Ureter (tissue), 1 donor: ENCODE measurements around the gene APBA3. TPM values are rescaled to one million over a fixed set of nuclear protein-coding genes. Genes with fewer than 3 reads are reported as not detected.

ENCODE experiments used
- DNase-seq: peaks from one replicate; pipeline ENCODE4 v3.0.0-alpha.2; 2020; ENCODE audit warnings: low spot score
- total RNA-seq: library from RNA; stranded (reverse); gene quantifications from one replicate; pipeline ENCODE4 v1.2.4, GENCODE V29; 2023
- donor health status: DM: yes; HTN: yes; CAD: no.

The APBA3 gene
- total RNA-seq, 1 donor from 2014 or later = 15.6 TPM

- no peak for DNase-seq
Observed at GRCh38 chr19:3748965-3749364, 12.5 kb downstream of the APBA3 start.

- DNase-seq = no peak
Observed at GRCh38 chr19:3746371-3747056, 15.0 kb downstream of the APBA3 start.

DNA sequence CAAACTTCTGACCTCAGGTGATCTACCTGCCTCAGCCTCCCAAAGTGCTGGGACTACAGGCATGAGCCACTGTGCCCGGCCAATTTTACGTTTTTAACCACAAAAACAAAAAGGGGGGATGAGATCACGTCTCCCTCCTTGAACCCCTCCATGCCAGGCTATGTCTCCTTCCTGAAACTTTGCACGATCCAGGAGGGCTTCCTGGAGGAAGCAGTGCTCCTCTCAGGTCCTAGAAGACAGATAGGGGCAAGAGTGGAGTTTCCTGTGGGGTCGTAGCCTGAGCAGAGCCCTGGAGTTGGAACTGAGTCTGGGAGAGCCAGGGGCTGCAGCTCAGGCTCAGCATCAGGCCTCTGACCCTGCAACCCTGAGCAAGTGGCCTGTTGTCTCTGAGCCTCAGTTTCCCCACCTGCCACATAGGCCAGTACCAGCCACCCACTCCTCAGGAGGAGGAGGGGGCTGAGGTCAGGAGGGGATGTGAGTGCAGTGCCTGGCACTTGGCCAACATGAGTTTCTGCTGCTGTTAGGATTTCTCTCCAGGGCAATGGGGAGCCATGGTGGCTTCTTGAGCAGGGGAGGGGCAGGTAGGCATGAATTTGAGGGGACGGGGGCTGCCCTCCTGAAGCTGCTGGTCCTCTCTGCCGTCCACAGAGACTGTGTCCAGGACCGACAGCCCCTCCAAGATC, 16.0 kb downstream of the APBA3 start:
- no peak for DNase-seq

GRCh38 chr19:3743486-3743885, 18.0 kb downstream of the APBA3 start:
- DNase-seq = no peak

- DNase-seq = no peak
Observed at GRCh38 chr19:3740431-3740830, 21.1 kb downstream of the APBA3 start.

- DNase-seq = no peak
Observed at GRCh38 chr19:3738477-3739220, 22.8 kb downstream of the APBA3 start.

DNA sequence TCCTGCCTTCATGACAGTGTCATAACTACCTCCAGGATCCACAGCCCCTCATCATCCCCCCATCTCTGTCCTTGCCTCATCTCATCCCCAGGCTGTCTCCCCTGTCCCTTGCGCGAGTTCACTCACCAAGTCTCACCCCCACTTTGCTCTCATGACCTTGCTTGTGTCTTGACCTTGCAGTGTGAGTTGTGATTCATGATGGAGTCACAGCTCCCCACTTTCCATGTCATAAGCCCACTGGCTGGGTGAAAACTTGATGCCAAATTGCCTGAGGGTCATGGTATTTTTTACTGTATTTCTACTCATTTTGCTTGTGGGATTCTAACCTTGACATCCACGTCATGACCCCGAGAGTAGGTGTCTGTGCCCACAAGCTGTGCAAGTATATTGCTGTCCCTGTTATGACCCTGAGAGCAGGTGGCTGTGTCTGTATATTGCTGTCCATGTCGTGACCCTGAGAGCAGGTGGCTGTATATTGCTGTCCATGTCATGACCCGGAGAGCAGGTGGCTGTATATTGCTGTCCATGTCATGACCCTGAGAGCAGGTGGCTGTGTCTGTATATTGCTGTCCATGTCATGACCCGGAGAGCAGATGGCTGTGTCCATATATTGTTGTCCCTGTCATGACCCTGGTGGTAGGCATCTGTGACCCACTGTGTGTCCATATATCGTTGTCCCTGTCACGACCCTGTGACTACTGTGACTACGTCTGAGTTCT, 23.8 kb downstream of the APBA3 start:
- no peak for DNase-seq

GRCh38 chr19:3736106-3736724, 25.3 kb downstream of the APBA3 start:
- no peak for DNase-seq

DNA sequence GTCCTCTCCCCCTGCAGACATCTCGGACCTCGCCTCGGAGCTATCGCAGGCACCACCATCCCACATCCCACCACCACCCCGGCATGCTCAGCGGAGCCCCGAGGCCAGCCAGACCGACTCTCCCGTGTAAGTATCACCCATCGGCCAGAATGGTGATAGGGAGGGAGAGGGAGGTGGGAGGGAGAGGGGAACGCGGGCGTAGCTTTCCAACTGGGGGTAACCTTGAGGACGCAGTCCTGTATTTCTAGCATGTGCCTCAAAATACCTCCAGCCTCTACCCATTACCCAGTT, 27.2 kb downstream of the APBA3 start:
- no peak for DNase-seq

DNA sequence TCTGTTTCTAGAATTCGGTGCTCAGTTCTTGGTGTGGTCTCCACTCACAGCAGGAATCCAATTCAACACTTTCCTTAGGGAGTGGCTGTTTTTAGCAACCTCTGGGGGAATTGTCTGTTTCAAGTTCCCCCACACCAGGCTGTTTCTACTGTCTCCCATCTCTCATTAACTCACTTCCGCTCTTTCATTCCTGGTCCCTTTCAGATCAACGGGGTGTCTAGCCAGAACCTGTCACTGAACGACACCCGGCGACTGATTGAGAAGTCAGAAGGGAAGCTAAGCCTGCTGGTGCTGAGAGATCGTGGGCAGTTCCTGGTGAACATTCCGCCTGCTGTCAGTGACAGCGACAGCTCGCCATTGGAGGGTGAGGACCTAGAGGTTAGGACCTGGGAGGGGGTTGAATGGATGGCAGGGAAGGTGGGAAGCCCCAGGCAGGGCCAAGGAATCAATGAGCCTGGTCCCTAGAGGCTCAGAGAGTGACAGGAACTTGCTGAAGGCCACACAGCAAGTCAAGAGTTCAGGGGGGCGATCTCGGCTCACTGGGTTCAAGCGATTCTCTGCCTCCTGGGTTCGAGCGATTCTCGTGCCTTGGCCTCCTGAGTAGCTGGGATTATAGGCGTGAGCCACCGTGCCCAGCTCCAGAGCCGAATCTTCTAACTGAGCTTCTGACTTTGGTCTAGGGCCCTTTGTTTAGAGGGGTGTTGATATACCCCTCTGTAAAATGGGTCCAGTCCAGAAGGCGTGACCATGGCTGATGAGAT, 27.8 kb downstream of the APBA3 start:
- no peak for DNase-seq

DNA sequence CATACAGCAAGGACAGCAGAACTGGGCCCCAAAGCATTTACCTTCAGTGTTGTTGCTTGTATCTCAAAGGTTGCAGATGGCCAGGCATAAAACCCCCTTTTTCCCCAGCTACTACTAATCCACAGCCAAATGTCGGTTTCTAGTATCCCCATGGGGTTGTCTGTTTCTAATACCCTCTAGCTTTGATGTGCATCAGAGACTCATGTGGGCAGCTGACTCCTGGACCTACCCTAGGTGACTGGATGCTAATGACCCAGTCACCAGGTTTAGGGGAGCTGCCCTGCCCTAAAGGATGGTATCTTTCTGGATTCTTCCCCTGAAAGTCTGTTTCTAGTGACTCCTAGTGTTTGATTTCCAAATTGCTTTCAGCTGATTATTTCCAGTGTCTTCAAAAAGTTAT, 29.4 kb downstream of the APBA3 start:
- no peak for DNase-seq

DNA sequence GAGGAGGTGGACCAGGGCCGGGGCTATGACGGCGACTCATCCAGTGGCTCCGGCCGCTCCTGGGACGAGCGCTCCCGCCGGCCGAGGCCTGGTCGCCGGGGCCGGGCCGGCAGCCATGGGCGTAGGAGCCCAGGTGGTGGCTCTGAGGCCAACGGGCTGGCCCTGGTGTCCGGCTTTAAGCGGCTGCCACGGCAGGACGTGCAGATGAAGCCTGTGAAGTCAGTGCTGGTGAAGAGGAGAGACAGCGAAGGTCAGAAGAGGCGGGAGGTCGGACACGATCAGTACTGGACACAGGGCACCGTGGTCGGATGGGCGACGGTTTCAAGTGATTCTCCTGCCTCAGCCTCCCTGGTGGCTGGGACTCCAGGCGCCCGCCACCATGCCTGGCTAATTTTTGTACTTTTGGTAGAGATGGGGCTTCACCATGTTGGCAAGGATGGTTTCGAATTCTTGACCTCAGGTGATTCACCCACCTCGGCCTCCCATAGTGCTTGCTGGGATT, 31.0 kb downstream of the APBA3 start:
- DNase-seq = no peak

- peak; percentile 54 for DNase-seq
Observed at GRCh38 chr19:3725640-3726310, 35.7 kb downstream of the APBA3 start.

DNA sequence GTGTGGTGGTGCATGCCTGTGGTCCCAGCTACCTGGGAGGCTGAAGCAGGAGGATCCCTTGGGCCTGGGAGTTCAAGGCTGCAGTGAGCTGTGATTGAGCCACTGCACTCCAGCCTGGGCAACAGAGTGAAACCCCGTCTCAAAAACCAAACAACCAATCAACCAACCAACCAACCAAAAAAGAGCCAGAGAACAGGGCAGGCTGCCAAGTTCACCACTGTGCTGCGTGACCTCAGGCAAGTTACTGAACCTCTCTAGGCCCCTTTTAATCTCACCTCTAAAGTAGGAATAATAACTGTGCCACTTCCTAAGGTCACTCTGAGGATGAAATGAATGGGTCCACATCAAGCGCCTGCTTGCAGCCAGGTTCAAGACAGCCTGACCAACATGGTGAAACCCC, 36.4 kb downstream of the APBA3 start:
- DNase-seq = no peak

DNA sequence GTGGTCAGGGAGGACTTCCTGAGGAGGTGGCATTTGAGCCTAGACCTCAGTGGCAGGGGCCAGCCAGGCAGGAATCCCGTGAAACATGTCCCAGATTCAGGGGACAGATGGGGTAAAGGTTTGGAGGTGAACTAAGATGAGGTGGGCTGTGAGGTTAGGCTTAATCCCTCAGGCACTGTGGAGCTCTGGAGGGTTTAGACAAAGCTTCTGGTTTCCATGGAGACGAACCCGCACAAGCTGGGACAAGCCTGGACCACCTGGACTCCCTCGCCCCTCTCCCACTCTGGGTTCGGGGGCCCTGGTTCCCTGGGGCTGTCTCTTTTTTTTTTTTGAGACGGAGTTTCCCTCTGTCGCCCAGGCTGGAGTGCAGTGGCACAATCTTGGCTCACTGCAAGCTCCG, 37.6 kb downstream of the APBA3 start:
- DNase-seq = no peak

- DNase-seq = no peak
Observed at GRCh38 chr19:3723110-3723488, 38.4 kb downstream of the APBA3 start.

DNA sequence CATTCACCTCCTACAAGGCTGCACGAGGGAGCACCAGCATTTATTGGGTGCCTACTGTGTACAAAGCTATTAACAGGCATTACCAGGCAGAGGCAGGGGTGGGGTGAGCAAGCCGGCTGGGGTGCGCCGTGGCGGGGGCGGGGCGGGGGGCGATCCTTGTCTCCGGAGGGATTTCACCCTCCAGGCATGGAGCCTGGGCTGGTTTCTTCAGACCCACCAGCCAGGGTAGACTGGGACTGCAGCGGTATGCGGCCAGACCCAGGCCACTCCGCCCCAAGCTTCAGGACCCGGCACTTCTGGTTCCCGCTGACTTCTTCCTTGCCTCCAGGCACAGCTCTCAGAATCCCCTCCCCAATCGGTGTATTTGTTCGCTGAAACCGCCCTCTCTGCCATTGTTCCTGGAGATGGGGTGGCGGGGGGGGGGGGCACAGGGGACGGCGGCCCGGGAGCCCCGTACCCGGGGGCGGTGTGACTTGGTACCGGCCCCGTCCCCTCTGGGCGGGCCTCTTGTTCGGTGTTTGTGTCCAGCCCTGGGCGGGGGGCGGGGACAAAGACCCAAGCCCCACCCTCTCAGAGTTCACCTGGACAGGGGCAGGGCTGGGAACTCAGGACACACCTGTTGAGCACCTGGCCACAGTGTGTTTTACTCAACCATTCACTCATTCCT, 38.9 kb downstream of the APBA3 start:
- no peak for DNase-seq

- DNase-seq = no peak
Observed at GRCh38 chr19:3721887-3722442, 39.5 kb downstream of the APBA3 start.

- DNase-seq = peak; percentile 95
Observed at GRCh38 chr19:3721131-3721886, 40.2 kb downstream of the APBA3 start.
